ENCODE measurements around the gene LTBP4. TPM values are rescaled to one million over a fixed set of nuclear protein-coding genes. Genes with fewer than 3 reads are reported as not detected.
"Not testable (repeated sequence)": the region's sequence is repeated elsewhere in the genome, so short reads cannot be mapped to it uniquely, and the experiment has no call there.

The LTBP4 gene
- total and polyA plus RNA-seq, 4 donors: 140 to 768 (median 506) TPM

- WGBS, 2 donors: 85 to 91% methylated on average over 9 of the region's 9 CpGs
Observed at GRCh38 chr19:40649903-40650675, 48.9 kb downstream of the LTBP4 start.

GRCh38 chr19:40650749-40651305, 49.7 kb downstream of the LTBP4 start:
- DNase-seq: no peak
- H3K27me3 ChIP-seq (ENCODE audit: control insufficient read depth in 1 of 2, insufficient read depth in 2 of 2, low read length in 1 of 2): no peaks in the 10 kb centered on the region
- 76 to 77% methylated on average over 8 of the region's 8 CpGs for WGBS, 2 donors
- no peak overlapping the region for H3K4me3 ChIP-seq (ENCODE audit: low read length in 2 of 2)
- H3K4me1 ChIP-seq (ENCODE audit: control insufficient read depth in 1 of 2, insufficient read depth in 2 of 2, low read length in 2 of 2): peaks cover 2 to 6% of the 10 kb centered on the region in 2 donors
- peak overlapping the region in 1 of 2 donors; percentile 79 for H3K27ac ChIP-seq (ENCODE audit: low read depth in 1 of 2, low read length in 2 of 2)
- intact Hi-C loops (cut with DNase I): no loop called here
- peak; percentile 72 for ATAC-seq (ENCODE audit: low FRiP score)
- no peaks in the 10 kb centered on the region for H3K9me3 ChIP-seq (ENCODE audit: control insufficient read depth, low read length)
- no peaks in the 10 kb centered on the region for H3K36me3 ChIP-seq (ENCODE audit: control insufficient read depth in 1 of 2, insufficient read depth in 2 of 2, low read length in 1 of 2)

More at GRCh38 chr19:40649903-40650675, 48.9 kb downstream of the LTBP4 start:
- ATAC-seq (ENCODE audit: low FRiP score); H3K27me3 ChIP-seq (ENCODE audit: control insufficient read depth in 1 of 2, insufficient read depth in 2 of 2, low read length in 1 of 2); H3K4me1 ChIP-seq (ENCODE audit: control insufficient read depth in 1 of 2, insufficient read depth in 2 of 2, low read length in 2 of 2); H3K4me3 ChIP-seq (ENCODE audit: low read length in 2 of 2); DNase-seq; H3K9me3 ChIP-seq (ENCODE audit: control insufficient read depth, low read length); intact Hi-C loops (cut with DNase I); H3K36me3 ChIP-seq (ENCODE audit: control insufficient read depth in 1 of 2, insufficient read depth in 2 of 2, low read length in 1 of 2): not testable (repeated sequence)
- H3K27ac ChIP-seq (ENCODE audit: low read depth in 1 of 2, low read length in 2 of 2): peak overlapping the region in 1 of 2 donors; percentile 34

- H3K4me1 ChIP-seq (ENCODE audit: control insufficient read depth in 1 of 2, insufficient read depth in 2 of 2, low read length in 2 of 2); H3K36me3 ChIP-seq (ENCODE audit: control insufficient read depth in 1 of 2, insufficient read depth in 2 of 2, low read length in 1 of 2); H3K27ac ChIP-seq (ENCODE audit: low read depth in 1 of 2, low read length in 2 of 2); DNase-seq; ATAC-seq (ENCODE audit: low FRiP score); H3K27me3 ChIP-seq (ENCODE audit: control insufficient read depth in 1 of 2, insufficient read depth in 2 of 2, low read length in 1 of 2); intact Hi-C loops (cut with DNase I); H3K9me3 ChIP-seq (ENCODE audit: control insufficient read depth, low read length); H3K4me3 ChIP-seq (ENCODE audit: low read length in 2 of 2): not testable (repeated sequence)
- WGBS, 2 donors: 87 to 88% methylated on average over 11 of the region's 11 CpGs
Observed at GRCh38 chr19:40652303-40652702, 51.1 kb downstream of the LTBP4 start.

GRCh38 chr19:40655684-40656083, 54.5 kb downstream of the LTBP4 start:
- H3K36me3 ChIP-seq (ENCODE audit: control insufficient read depth in 1 of 2, insufficient read depth in 2 of 2, low read length in 1 of 2); DNase-seq; H3K9me3 ChIP-seq (ENCODE audit: control insufficient read depth, low read length); H3K27ac ChIP-seq (ENCODE audit: low read depth in 1 of 2, low read length in 2 of 2); H3K4me1 ChIP-seq (ENCODE audit: control insufficient read depth in 1 of 2, insufficient read depth in 2 of 2, low read length in 2 of 2); H3K27me3 ChIP-seq (ENCODE audit: control insufficient read depth in 1 of 2, insufficient read depth in 2 of 2, low read length in 1 of 2); ATAC-seq (ENCODE audit: low FRiP score); H3K4me3 ChIP-seq (ENCODE audit: low read length in 2 of 2); intact Hi-C loops (cut with DNase I): not testable (repeated sequence)
- 84 to 88% methylated on average over 7 of the region's 7 CpGs for WGBS, 2 donors

- no peak overlapping the region for H3K4me3 ChIP-seq (ENCODE audit: low read length in 2 of 2)
- no peaks in the 10 kb centered on the region for H3K27me3 ChIP-seq (ENCODE audit: control insufficient read depth in 1 of 2, insufficient read depth in 2 of 2, low read length in 1 of 2)
- no peaks in the 10 kb centered on the region for H3K36me3 ChIP-seq (ENCODE audit: control insufficient read depth in 1 of 2, insufficient read depth in 2 of 2, low read length in 1 of 2)
- ATAC-seq (ENCODE audit: low FRiP score) (no peak), DNase-seq (no peak)
- no peak overlapping the region for H3K27ac ChIP-seq (ENCODE audit: low read depth in 1 of 2, low read length in 2 of 2)
- intact Hi-C loops (cut with DNase I): no loop called here
- 89 to 97% methylated on average over 8 of the region's 8 CpGs for WGBS, 2 donors
- no peaks in the 10 kb centered on the region for H3K9me3 ChIP-seq (ENCODE audit: control insufficient read depth, low read length)
- no peaks in the 10 kb centered on the region for H3K4me1 ChIP-seq (ENCODE audit: control insufficient read depth in 1 of 2, insufficient read depth in 2 of 2, low read length in 2 of 2)
Observed at GRCh38 chr19:40658031-40658430, 56.9 kb downstream of the LTBP4 start.

- H3K4me3 ChIP-seq (ENCODE audit: low read length in 2 of 2): no peak overlapping the region
- no peaks in the 10 kb centered on the region for H3K4me1 ChIP-seq (ENCODE audit: control insufficient read depth in 1 of 2, insufficient read depth in 2 of 2, low read length in 2 of 2)
- ATAC-seq (ENCODE audit: low FRiP score) (no peak), DNase-seq (no peak)
- WGBS, 2 donors: 77 to 80% methylated on average over 5 of the region's 5 CpGs
- intact Hi-C loops (cut with DNase I): no loop called here
- no peaks in the 10 kb centered on the region for H3K27me3 ChIP-seq (ENCODE audit: control insufficient read depth in 1 of 2, insufficient read depth in 2 of 2, low read length in 1 of 2)
- no peaks in the 10 kb centered on the region for H3K9me3 ChIP-seq (ENCODE audit: control insufficient read depth, low read length)
- H3K27ac ChIP-seq (ENCODE audit: low read depth in 1 of 2, low read length in 2 of 2): no peak overlapping the region
- H3K36me3 ChIP-seq (ENCODE audit: control insufficient read depth in 1 of 2, insufficient read depth in 2 of 2, low read length in 1 of 2): no peaks in the 10 kb centered on the region
Observed at GRCh38 chr19:40659116-40659515, 57.9 kb downstream of the LTBP4 start.

- WGBS, 2 donors: 85 to 86% methylated on average over 11 of the region's 11 CpGs
- H3K27me3 ChIP-seq (ENCODE audit: control insufficient read depth in 1 of 2, insufficient read depth in 2 of 2, low read length in 1 of 2): no peaks in the 10 kb centered on the region
- intact Hi-C loops (cut with DNase I): no loop called here
- no peaks in the 10 kb centered on the region for H3K4me1 ChIP-seq (ENCODE audit: control insufficient read depth in 1 of 2, insufficient read depth in 2 of 2, low read length in 2 of 2)
- no peaks in the 10 kb centered on the region for H3K36me3 ChIP-seq (ENCODE audit: control insufficient read depth in 1 of 2, insufficient read depth in 2 of 2, low read length in 1 of 2)
- no peak overlapping the region for H3K27ac ChIP-seq (ENCODE audit: low read depth in 1 of 2, low read length in 2 of 2)
- no peak overlapping the region for H3K4me3 ChIP-seq (ENCODE audit: low read length in 2 of 2)
- ATAC-seq (ENCODE audit: low FRiP score): no peak
- no peaks in the 10 kb centered on the region for H3K9me3 ChIP-seq (ENCODE audit: control insufficient read depth, low read length)
- no peak for DNase-seq
Observed at GRCh38 chr19:40659566-40659965, 58.4 kb downstream of the LTBP4 start.

- WGBS, 2 donors: 88 to 93% methylated on average over 1 of the region's 1 CpG
- H3K27ac ChIP-seq (ENCODE audit: low read depth in 1 of 2, low read length in 2 of 2): no peak overlapping the region
Observed at GRCh38 chr19:40661616-40662015, 60.4 kb downstream of the LTBP4 start.

More at GRCh38 chr19:40661616-40662015, 60.4 kb downstream of the LTBP4 start:
- Histone ChIP-seq H3K27me3 (ENCODE audit: control insufficient read depth in 1 of 2, insufficient read depth in 2 of 2, low read length in 1 of 2) (no peaks in the 10 kb centered on the region), H3K4me1 (ENCODE audit: control insufficient read depth in 1 of 2, insufficient read depth in 2 of 2, low read length in 2 of 2) (no peaks in the 10 kb centered on the region), H3K4me3 (ENCODE audit: low read length in 2 of 2) (no peak overlapping the region), H3K9me3 (ENCODE audit: control insufficient read depth, low read length) (no peaks in the 10 kb centered on the region), H3K36me3 (ENCODE audit: control insufficient read depth in 1 of 2, insufficient read depth in 2 of 2, low read length in 1 of 2) (no peaks in the 10 kb centered on the region)
- no peak for DNase-seq
- ATAC-seq (ENCODE audit: low FRiP score): no peak
- intact Hi-C loops (cut with DNase I): loop anchor here (1.0 to 10.0 kb wide), 6 partner anchors 55 to 483 kb away; partner anchors contain the start of genes COQ8B (in 1 of the 2) and ITPKC (in 1 of the 2)
